Caco-2 (cell line): ENCODE data around the gene LTB4R2. TPM values are rescaled to one million over a fixed set of nuclear protein-coding genes. Genes with fewer than 3 reads are reported as not detected.
"Not testable (repeated sequence)": the region's sequence is repeated elsewhere in the genome, so short reads cannot be mapped to it uniquely, and the experiment has no call there.

Source experiments
- BruUV-seq: library from RNA; stranded (reverse); fragments of 400-500 nt; replicated peaks from 2 replicates; lab custom pipeline; 2021; lab: Mats Ljungman, UMichigan
- CTCF ChIA-PET: fragments of 300-600 bp; sonication (Branson Sonifier 250); formaldehyde crosslinking; loops from one replicate; lab custom pipeline; 2022; ENCODE audit warnings: antibody characterized with exemption; lab: Charles Lee
- POLR2A ChIA-PET: fragments of 300-600 bp; sonication (Branson Sonifier 250); formaldehyde crosslinking; loops from one replicate; lab custom pipeline; 2022; ENCODE audit warnings: antibody characterized with exemption; lab: Charles Lee
- DNase-seq, 2 experiments: peaks; one replicate each; pipeline versions ENCODE4 v3.0.0 to v3.0.0-alpha.2; 2020 to 2022
- H3K27me3 ChIP-seq: replicated peaks from 2 replicates; pipeline ENCODE4 v1.6.0; 2011; ENCODE audit warnings: low read length; ENCODE audit not compliant: control insufficient read depth, insufficient read depth
- H3K36me3 ChIP-seq: 2 replicates; pipeline ENCODE4 v1.5.1; 2011; ENCODE audit warnings: low read length; ENCODE audit not compliant: control insufficient read depth, insufficient read depth
- H3K4me1 ChIP-seq: fragments of 250-450 bp; sonication (Bioruptor Pico); 2 replicates; pipeline ENCODE4 v1.5.1; 2020; ENCODE audit warnings: mild to moderate bottlenecking
- H3K4me3 ChIP-seq: 2 replicates; pipeline ENCODE4 v1.5.1; 2011; ENCODE audit warnings: low read depth, mild to moderate bottlenecking, control low read depth, low read length
- H3K9me3 ChIP-seq: fragments of 250-450 bp; sonication (Bioruptor Pico); 2 replicates; pipeline ENCODE4 v1.5.1; 2020; ENCODE audit warnings: mild to moderate bottlenecking, moderate library complexity
- H3K27ac Mint-ChIP-seq: one replicate; pipeline ENCODE4 v1.8.0; 2022; ENCODE audit warnings: mixed read lengths; ENCODE audit not compliant: unreplicated experiment
- H3K27me3 Mint-ChIP-seq: one replicate; pipeline ENCODE4 v1.8.0; 2022; ENCODE audit warnings: mixed read lengths; ENCODE audit not compliant: insufficient read depth, unreplicated experiment
- H3K36me3 Mint-ChIP-seq: one replicate; pipeline ENCODE4 v1.8.0; 2022; ENCODE audit warnings: mild to moderate bottlenecking, mixed read lengths; ENCODE audit not compliant: insufficient read depth, unreplicated experiment
- H3K4me1 Mint-ChIP-seq: one replicate; pipeline ENCODE4 v1.8.0; 2022; ENCODE audit warnings: low read depth, mixed read lengths; ENCODE audit not compliant: unreplicated experiment
- H3K4me3 Mint-ChIP-seq: one replicate; pipeline ENCODE4 v1.8.0; 2022; ENCODE audit warnings: mild to moderate bottlenecking, moderate library complexity, mixed read lengths; ENCODE audit not compliant: unreplicated experiment
- H3K9me3 Mint-ChIP-seq: one replicate; pipeline ENCODE4 v1.8.0; 2022; ENCODE audit warnings: mixed read lengths; ENCODE audit not compliant: unreplicated experiment
- intact Hi-C: fragments of 100-400 bp; cut with micrococcal nuclease; formaldehyde crosslinking; loops from one replicate; pipeline ENCODE4 v1.10.0; 2022; ENCODE audit not compliant: unreplicated experiment
- total RNA-seq: library from RNA; stranded (reverse); gene quantifications from 2 replicates; pipeline ENCODE4 v1.2.3, GENCODE V29; 2022
- TF ChIP-seq, protein P1 (sequence below), 2 experiments: fragments of 200-600 bp in 1 of 2; IDR thresholded peaks; 1 replicate in 1 of 2; 2 replicates in 1 of 2; pipeline versions ENCODE4 v1.5.1 to v1.8.0; 2011 to 2022; ENCODE audit warnings: antibody characterized with exemption in 1 of 2, control low read depth in 1 of 2, inconsistent platforms in 1 of 2, low read depth in 1 of 2, low read length in 1 of 2, mild to moderate bottlenecking in 1 of 2, moderate library complexity in 1 of 2; ENCODE audit not compliant: insufficient read depth in 1 of 2, severe bottlenecking in 1 of 2, unreplicated experiment in 1 of 2

LTB4R2 gene
- total RNA-seq, 1 experiment from 2014 or later: 10.3 TPM

DNA sequence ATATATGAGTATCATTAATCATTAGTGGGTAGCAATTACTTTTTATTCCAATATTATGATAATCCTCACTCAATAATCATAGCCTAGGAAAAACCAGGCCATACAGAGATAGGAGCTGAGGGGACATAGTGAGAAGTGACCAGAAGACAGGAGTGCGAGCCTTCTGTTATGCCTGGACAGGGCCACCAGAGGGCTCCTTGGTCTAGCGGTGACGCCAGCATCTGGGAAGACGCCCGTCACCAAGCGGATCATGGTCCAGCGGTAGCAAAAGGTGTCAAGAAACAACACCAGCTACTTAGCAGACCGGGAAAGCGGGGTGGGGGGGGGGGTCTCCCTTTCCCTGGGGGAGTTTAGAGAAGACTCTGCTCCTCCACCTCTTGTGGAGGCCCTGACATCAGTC, 18.0 kb downstream of the LTB4R2 start:
- TF ChIP-seq, protein P1, sequence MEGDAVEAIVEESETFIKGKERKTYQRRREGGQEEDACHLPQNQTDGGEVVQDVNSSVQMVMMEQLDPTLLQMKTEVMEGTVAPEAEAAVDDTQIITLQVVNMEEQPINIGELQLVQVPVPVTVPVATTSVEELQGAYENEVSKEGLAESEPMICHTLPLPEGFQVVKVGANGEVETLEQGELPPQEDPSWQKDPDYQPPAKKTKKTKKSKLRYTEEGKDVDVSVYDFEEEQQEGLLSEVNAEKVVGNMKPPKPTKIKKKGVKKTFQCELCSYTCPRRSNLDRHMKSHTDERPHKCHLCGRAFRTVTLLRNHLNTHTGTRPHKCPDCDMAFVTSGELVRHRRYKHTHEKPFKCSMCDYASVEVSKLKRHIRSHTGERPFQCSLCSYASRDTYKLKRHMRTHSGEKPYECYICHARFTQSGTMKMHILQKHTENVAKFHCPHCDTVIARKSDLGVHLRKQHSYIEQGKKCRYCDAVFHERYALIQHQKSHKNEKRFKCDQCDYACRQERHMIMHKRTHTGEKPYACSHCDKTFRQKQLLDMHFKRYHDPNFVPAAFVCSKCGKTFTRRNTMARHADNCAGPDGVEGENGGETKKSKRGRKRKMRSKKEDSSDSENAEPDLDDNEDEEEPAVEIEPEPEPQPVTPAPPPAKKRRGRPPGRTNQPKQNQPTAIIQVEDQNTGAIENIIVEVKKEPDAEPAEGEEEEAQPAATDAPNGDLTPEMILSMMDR (IDR thresholded peaks at IDR 0.05; ENCODE audit: insufficient read depth in 1 of 2, low read depth in 1 of 2, low read length in 1 of 2, severe bottlenecking in 1 of 2, unreplicated experiment in 1 of 2): peak in 1 of 2 experiments; percentile 67
- POLR2A ChIA-PET, BruUV-seq, H3K27ac Mint-ChIP-seq, H3K36me3 ChIP-seq, H3K4me1 Mint-ChIP-seq, H3K4me3 ChIP-seq, H3K4me3 Mint-ChIP-seq, H3K27me3 Mint-ChIP-seq, H3K9me3 ChIP-seq, H3K27me3 ChIP-seq, H3K4me1 ChIP-seq, H3K9me3 Mint-ChIP-seq, H3K36me3 Mint-ChIP-seq: not testable (repeated sequence)
- DNase-seq: peak; percentile 63 to 69
- CTCF ChIA-PET: interaction anchor here (1.0 to 3.1 kb wide), 3 partner anchors 103 to 109 kb away, joined by 3 to 12 read pairs (median 3); no protein-coding TSS in a partner anchor
- intact Hi-C loops: loop anchor here (1.0 kb wide), 2 partner anchors 103 to 108 kb away; no protein-coding TSS in a partner anchor

DNA sequence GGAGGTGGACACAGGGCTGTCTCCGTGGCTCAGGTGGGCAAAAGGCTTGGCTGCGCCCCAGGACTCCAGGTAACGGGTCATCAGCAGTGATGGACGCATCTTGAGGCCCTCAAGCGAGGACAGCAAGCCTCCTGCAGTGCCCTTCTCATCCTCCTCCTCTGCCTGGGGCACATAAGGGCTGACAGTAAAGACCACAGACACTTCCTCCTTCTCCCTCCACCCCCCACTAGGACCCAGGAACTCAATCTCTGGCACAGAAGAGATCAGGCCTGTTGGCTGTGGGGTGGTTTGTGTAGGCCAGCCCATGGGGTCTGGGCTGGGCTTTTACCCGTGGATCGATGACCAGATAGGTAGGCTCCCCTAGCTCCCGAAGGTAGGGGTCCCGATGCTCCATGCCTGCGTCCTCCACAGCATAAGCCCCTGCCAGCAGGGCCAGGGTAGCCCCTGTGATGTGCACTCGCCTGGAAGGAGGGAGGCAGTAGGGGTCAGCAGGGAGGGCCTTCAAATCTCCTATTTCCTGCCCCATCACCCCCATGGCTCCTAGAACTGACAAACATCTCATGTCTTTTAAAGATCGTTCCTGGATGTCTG, 19.2 kb downstream of the LTB4R2 start:
- Mint-ChIP-seq H3K27ac (no peak overlapping the region), H3K27me3 (no peaks in the 10 kb centered on the region), H3K9me3 (no peaks in the 10 kb centered on the region), H3K4me1 (peaks cover 7% of the 10 kb centered on the region), H3K36me3 (peaks cover 7% of the 10 kb centered on the region), H3K4me3 (no peak overlapping the region)
- Histone ChIP-seq H3K4me1 (peaks cover 9% of the 10 kb centered on the region), H3K27me3 (no peaks in the 10 kb centered on the region; the same call in 1 of the 2 replicates), H3K36me3 (no peaks in the 10 kb centered on the region), H3K4me3 (no peak overlapping the region), H3K9me3 (no peaks in the 10 kb centered on the region)
- no TSS peak for BruUV-seq
- TF ChIP-seq, protein P1 (IDR thresholded peaks at IDR 0.05; ENCODE audit: insufficient read depth in 1 of 2, low read depth in 1 of 2, low read length in 1 of 2, severe bottlenecking in 1 of 2, unreplicated experiment in 1 of 2): no peak
- intact Hi-C loops: no loop called here
- CTCF ChIA-PET: interaction anchor here (3.1 kb wide), 1 partner anchor 103 kb away, joined by 12 read pairs; no protein-coding TSS in a partner anchor
- no peak for DNase-seq
- POLR2A ChIA-PET: interaction anchor here (0.6 kb wide), 1 partner anchor 108 kb away, joined by 3 read pairs; no protein-coding TSS in a partner anchor

DNA sequence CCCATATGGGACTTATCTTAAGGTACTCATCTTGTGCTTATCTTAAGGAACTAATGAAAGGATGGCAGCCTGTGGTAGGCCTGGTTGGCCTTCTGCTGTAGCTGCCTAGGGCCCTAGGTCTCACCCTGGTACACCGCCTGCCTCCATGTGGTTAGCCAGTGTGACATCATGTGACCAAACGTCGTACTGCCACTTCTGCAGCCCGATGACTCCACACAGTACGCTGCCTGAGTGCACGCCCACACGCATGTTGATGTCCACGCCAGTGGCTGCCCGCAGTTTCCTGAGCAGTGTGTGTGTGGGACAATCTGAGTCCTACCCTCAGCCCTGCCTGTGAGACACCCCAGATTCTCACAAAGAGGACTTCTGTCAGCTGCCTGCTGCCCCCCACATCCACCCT, 19.8 kb downstream of the LTB4R2 start:
- no peak for DNase-seq
- POLR2A ChIA-PET: no interaction called here
- TF ChIP-seq, protein P1 (IDR thresholded peaks at IDR 0.05; ENCODE audit: insufficient read depth in 1 of 2, low read depth in 1 of 2, low read length in 1 of 2, severe bottlenecking in 1 of 2, unreplicated experiment in 1 of 2): no peak
- intact Hi-C loops: no loop called here
- CTCF ChIA-PET: interaction anchor here (3.1 kb wide), 1 partner anchor 102 kb away, joined by 12 read pairs; no protein-coding TSS in a partner anchor
- Mint-ChIP-seq H3K4me1 (peaks cover 7% of the 10 kb centered on the region), H3K27ac (no peak overlapping the region), H3K27me3 (no peaks in the 10 kb centered on the region), H3K9me3 (no peaks in the 10 kb centered on the region), H3K36me3 (peaks cover 7% of the 10 kb centered on the region), H3K4me3 (no peak overlapping the region)
- no peak overlapping the region for H3K4me3 ChIP-seq
- BruUV-seq: no TSS peak
- H3K4me1 ChIP-seq: peaks cover 9% of the 10 kb centered on the region
- H3K36me3 ChIP-seq: no peaks in the 10 kb centered on the region
- H3K27me3 ChIP-seq: no peaks in the 10 kb centered on the region; the same call in 1 of the 2 replicates
- no peaks in the 10 kb centered on the region for H3K9me3 ChIP-seq
